GM12864 (cell line): Measurements from ENCODE around the gene REG1B.

Experiments used
- DNase-seq: peaks from one replicate; pipeline ENCODE4 v3.0.0-alpha.2; 2011; ENCODE audit warnings: low read depth
- H3K4me3 ChIP-seq: 2 replicates; pipeline ENCODE4 v1.5.1; 2011; ENCODE audit warnings: mild to moderate bottlenecking, low read depth, low read length, control low read depth
- TF ChIP-seq, protein P1 (sequence below): IDR thresholded peaks from 2 replicates; pipeline ENCODE4 v1.5.1; 2011; ENCODE audit warnings: low read depth, mild to moderate bottlenecking, moderate library complexity, low read length, control low read depth, inconsistent platforms; ENCODE audit errors: missing control alignments

REG1B gene

DNA sequence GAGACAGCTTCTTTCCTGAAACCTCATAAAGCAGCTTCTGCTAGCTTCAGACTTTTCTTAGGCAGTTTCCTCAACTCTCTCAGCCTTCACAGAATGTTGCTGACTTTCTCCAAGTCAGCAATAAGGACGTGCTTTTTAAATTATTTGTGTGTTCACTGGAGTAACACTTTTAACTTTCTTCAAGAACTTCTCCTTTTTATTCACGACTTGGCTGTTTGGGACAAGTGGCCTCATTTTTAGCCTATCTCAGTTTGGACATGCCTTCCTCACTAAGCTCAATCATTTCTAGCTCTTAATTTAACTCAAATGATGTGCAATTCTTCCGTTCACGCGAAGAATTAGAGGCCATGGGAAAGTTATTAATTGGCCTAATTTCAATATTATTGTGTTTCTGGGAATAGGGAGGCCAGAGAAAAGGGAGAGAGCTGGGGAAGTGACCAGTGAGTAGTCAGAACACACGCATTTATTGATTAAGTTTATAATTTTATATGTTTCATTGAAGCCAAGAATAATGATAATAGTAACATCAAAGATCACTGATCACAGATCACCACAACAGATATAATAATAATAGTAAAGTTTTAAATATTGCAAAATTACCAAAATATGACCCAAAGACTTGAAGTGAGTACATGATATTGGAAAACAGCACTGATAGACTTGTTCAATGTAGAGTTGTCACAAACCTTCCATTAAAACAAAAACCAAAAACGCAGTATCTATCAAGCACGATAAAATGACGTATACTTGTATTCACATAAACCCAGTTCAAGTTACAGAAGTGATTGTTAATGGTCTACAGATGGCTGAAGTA lies 37.3 kb upstream of the REG1B start:
- no peak for DNase-seq
- H3K4me3 ChIP-seq: no peak overlapping the region
- TF ChIP-seq, protein P1, sequence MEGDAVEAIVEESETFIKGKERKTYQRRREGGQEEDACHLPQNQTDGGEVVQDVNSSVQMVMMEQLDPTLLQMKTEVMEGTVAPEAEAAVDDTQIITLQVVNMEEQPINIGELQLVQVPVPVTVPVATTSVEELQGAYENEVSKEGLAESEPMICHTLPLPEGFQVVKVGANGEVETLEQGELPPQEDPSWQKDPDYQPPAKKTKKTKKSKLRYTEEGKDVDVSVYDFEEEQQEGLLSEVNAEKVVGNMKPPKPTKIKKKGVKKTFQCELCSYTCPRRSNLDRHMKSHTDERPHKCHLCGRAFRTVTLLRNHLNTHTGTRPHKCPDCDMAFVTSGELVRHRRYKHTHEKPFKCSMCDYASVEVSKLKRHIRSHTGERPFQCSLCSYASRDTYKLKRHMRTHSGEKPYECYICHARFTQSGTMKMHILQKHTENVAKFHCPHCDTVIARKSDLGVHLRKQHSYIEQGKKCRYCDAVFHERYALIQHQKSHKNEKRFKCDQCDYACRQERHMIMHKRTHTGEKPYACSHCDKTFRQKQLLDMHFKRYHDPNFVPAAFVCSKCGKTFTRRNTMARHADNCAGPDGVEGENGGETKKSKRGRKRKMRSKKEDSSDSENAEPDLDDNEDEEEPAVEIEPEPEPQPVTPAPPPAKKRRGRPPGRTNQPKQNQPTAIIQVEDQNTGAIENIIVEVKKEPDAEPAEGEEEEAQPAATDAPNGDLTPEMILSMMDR: no peak

DNA sequence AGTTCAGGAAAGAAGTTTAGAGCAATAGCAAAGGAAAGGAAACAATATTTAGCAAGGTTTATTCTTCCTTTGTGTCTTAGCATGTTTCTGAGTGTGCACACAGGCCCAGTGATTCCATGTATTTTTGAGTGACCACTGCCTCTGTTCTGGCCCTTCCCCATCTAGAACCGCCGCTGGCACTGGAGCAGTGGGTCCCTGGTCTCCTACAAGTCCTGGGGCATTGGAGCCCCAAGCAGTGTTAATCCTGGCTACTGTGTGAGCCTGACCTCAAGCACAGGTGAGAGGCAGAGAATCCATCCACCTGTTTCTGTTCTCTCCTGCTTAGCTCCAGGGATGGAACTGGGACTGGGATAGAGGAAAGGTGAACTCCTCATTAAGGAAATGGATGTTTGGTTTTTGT lies 34.9 kb upstream of the REG1B start:
- H3K4me3 ChIP-seq: no peak overlapping the region
- TF ChIP-seq, protein P1: no peak
- DNase-seq: no peak

DNA sequence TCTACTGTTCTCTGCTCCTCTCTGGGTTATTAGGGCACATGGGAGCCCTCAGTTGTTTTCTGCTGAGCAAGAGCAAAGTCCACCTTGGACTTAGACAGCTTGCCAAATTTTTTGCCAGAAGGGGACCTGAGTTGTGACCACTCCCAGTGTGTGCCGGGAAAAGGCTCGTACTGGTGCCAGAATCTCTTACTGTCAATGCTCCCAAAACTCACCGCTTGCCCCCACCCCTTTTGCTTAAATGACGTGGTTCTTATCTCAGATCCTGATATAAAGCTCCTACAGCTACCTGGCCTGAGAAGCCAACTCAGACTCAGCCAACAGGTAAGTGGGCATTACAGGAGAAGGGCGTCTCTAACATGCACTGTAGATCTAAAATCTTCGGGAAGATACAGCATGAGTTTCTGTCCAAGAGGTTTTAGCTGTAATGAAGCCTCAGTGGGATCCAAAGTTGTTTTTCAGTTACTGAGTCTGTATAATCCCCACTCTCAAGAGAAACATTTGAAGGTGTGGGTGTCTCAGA lies 32.5 kb upstream of the REG1B start, which contains the start of gene REG1A:
Gene REG1A (plus strand): TSS at position 295 of the 520 bp plus-strand sequence. CDS start 374 bp downstream, outside the sequence.
- H3K4me3 ChIP-seq: no peak within 1 kb of the TSS
- TF ChIP-seq, protein P1: no peak
- no peak for DNase-seq

DNA sequence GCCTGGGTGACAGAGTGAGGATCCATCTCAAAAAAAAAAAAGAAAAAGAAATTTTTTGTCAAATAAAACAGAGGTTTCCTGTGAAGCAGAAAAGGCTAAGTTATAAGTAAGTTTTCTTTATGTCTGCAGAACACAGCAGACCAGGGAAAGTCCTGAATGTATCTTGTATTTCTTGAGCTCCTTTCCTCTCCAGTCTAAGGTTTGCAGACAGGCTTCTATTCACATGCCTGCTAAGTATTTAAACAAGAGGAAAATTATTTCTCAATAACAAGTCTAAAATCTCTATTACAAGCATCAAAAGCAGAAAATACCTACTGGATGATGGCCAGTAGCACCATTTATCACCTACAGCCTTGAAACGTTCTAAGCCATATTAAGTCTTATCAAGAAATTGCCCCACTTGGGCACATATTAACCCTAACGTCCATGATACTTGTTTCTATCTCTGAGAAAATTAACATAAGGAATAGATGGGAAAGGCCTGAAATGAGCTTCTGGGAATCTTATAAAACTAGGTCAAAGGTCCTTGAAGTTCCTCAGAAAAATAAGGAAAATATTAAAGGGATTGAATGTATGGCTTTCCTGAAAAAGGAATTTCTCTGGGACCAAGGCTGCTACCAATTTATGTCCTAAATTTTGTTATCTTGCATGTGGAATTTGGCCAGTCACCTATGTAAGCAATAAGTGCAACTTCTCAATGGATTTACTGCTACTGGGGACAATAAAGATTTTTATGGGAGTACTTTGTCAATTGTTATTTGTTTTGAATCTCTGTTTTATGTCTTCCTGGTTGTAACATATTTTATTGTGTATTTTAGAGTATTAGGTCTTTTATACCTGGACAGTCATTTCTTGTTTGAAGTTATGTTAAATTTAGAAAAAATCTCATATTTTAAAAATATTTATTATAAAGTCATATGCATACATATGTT lies 29.5 kb upstream of the REG1B start:
- DNase-seq: no peak
- no peak overlapping the region for H3K4me3 ChIP-seq
- TF ChIP-seq, protein P1: no peak

DNA sequence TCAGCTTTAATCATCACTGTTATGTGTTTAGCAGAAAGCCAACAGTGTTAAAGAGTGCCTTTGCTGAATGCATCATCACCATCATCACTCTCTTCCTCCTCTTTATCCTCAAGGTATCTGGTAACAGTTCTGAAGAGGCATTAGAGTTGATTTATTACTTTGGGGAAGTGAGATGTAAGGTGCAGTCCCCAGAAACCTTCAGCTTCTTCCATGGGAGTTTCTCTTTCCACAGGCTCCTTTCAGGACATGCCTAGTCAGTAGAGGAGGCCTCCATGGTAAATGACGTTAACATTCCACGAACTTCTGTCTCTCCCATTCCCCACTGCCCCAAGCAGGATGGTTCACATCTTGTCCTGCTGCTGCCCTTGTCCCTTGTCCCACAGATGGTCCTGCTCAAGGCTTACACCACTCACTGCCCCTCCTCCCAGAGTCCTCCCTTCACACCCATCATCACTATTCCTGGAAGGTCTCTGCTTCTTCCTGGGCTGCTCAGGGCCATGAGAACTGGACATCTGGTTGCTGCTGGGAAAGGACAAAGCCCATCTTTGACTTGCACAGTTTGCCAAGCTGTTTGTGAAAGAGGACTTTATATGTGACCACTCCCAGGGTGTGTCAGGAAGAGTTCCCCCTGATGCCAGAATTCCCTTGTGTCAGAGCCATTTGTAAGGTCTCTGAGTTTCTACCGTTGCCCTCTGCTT lies 27.2 kb upstream of the REG1B start:
- H3K4me3 ChIP-seq: no peak overlapping the region
- TF ChIP-seq, protein P1: no peak
- no peak for DNase-seq

DNA sequence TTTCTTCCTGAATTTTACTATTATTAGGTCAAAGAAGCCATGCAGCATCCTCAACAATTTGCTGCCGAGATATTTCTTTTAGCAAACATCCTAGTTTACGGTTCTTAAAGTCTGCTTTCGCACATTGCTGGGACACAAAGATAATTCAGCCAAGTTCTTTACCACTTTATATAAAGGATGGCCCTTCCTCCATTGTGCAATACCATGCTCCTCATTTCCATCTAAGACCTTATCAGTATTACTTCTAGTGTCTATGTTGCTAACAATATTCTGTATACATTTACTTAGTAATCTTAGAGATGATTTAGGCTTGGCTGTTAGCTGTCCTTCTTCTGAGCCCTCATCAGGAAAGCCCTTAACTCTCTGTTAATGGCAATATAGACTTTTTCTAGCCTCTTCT lies 24.5 kb upstream of the REG1B start:
- H3K4me3 ChIP-seq: no peak overlapping the region
- TF ChIP-seq, protein P1: no peak
- DNase-seq: no peak
